ENCODE results near the gene SLC25A45.
"Not testable (repeated sequence)": the region's sequence is repeated elsewhere in the genome, so short reads cannot be mapped to it uniquely, and the experiment has no call there.

SLC25A45 gene

GRCh38 chr11:65420979-65421793 lies 38.7 kb upstream of the SLC25A45 start:
- peak; percentile 42 for DNase-seq

GRCh38 chr11:65420506-65420905 lies 38.1 kb upstream of the SLC25A45 start:
- no peak for DNase-seq

- no peak for DNase-seq
Measured at GRCh38 chr11:65419772-65420481, 37.5 kb upstream of the SLC25A45 start.

GRCh38 chr11:65419460-65419771 lies 37.0 kb upstream of the SLC25A45 start:
- DNase-seq: no peak

- peak; percentile 69 for DNase-seq
Measured at GRCh38 chr11:65418681-65419459, 36.4 kb upstream of the SLC25A45 start.

GRCh38 chr11:65418431-65418680 lies 35.9 kb upstream of the SLC25A45 start:
- DNase-seq: no peak

- no peak for DNase-seq
Measured at GRCh38 chr11:65417702-65418430, 35.4 kb upstream of the SLC25A45 start.

- no peak for DNase-seq
Measured at GRCh38 chr11:65416841-65417701, 34.6 kb upstream of the SLC25A45 start.

GRCh38 chr11:65416341-65416824 lies 33.9 kb upstream of the SLC25A45 start:
- DNase-seq: peak; percentile 85

- DNase-seq: no peak
Measured at GRCh38 chr11:65415499-65416340, 33.3 kb upstream of the SLC25A45 start.

- DNase-seq: no peak
Measured at GRCh38 chr11:65414776-65415498, 32.5 kb upstream of the SLC25A45 start.

GRCh38 chr11:65413077-65413664 lies 30.7 kb upstream of the SLC25A45 start:
- not testable (repeated sequence) for DNase-seq

GRCh38 chr11:65412271-65413076 lies 30.0 kb upstream of the SLC25A45 start:
- DNase-seq: no peak

- no peak for DNase-seq
Measured at GRCh38 chr11:65411681-65412070, 29.2 kb upstream of the SLC25A45 start.

- DNase-seq: no peak
Measured at GRCh38 chr11:65410936-65411680, 28.7 kb upstream of the SLC25A45 start.

GRCh38 chr11:65404638-65405339 lies 22.3 kb upstream of the SLC25A45 start:
- no peak for DNase-seq

GRCh38 chr11:65404210-65404609 lies 21.8 kb upstream of the SLC25A45 start:
- no peak for DNase-seq
